RWPE2 (cell line): ENCODE measurements around the gene TSPAN33.

ENCODE experiments used
- ATAC-seq: fragments of 200-7000 bp; cut with Tn5 transposase; 3 replicates; pipeline ENCODE4 v1.9.1; 2021; ENCODE audit warnings: low read depth
- DNase-seq: peaks from one replicate; pipeline ENCODE4 v3.0.0-alpha.2; 2020; ENCODE audit warnings: low spot score
- H3K27ac ChIP-seq: fragments of 450-650 bp; 2 replicates; pipeline ENCODE4 v1.5.1; 2017; ENCODE audit warnings: mild to moderate bottlenecking; ENCODE audit not compliant: poor library complexity, severe bottlenecking
- H3K27me3 ChIP-seq: fragments of 250-450 bp; sonication (Bioruptor Pico); 2 replicates; pipeline ENCODE4 v1.5.1; 2021; ENCODE audit warnings: mild to moderate bottlenecking, moderate library complexity; ENCODE audit not compliant: insufficient read depth, poor library complexity, severe bottlenecking
- H3K36me3 ChIP-seq: fragments of 250-450 bp; sonication (Bioruptor Pico); 2 replicates; pipeline ENCODE4 v1.5.1; 2020; ENCODE audit warnings: low read depth, mild to moderate bottlenecking, moderate library complexity
- H3K4me1 ChIP-seq: fragments of 250-450 bp; sonication (Bioruptor Pico); 2 replicates; pipeline ENCODE4 v1.5.1; 2021; ENCODE audit warnings: mild to moderate bottlenecking, moderate library complexity; ENCODE audit not compliant: insufficient read depth, poor library complexity, severe bottlenecking
- H3K4me3 ChIP-seq: fragments of 250-450 bp; sonication (Bioruptor Pico); 2 replicates; pipeline ENCODE4 v1.5.1; 2021; ENCODE audit warnings: mild to moderate bottlenecking, moderate library complexity; ENCODE audit not compliant: severe bottlenecking
- H3K9me3 ChIP-seq: fragments of 250-450 bp; sonication (Bioruptor Pico); 2 replicates; pipeline ENCODE4 v1.5.1; 2021; ENCODE audit warnings: mild to moderate bottlenecking, moderate library complexity; ENCODE audit not compliant: severe bottlenecking
- CTCF ChIP-seq: fragments of 450-650 bp; IDR thresholded peaks from one replicate; pipeline ENCODE4 v1.5.1; 2017; ENCODE audit warnings: mild to moderate bottlenecking, moderate library complexity; ENCODE audit not compliant: poor library complexity, severe bottlenecking

The TSPAN33 gene

DNA sequence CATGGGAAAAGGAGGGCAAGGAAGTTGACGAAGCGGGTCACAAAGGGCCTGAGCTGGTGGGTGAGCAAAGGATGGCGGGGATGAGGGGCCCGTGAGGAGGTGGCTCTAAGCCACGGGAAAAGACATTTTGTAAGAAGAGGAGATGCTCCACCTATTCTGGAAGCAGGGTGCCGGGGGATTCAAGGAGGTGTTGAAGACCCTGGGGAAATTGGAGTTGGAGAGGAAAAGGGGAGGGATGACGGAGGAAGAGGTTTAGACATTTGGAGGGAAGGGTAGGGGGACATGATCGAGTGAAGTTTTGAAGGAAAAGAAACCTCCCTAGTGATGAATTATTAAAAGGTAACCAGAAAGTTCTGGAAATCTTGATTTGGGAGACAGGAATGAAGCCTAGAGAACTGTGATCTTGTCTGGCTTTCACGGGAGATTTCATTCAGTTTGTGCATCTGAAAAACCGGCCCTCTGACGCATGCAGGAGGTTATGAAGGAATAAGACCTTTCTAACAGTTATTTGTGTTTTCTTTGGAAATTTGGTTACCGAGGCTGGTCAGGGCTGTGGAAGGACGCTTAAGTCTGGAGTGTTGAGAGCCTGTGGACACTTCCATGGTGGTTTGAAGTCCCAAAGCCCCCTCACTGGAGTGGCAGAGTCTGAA is 45.3 kb downstream of the TSPAN33 start:
- no peak for TF ChIP-seq CTCF
- Histone ChIP-seq H3K27ac (no peak overlapping the region), H3K4me3 (peak overlapping the region; percentile 76), H3K4me1 (peaks cover 4% of the 10 kb centered on the region), H3K9me3 (no peaks in the 10 kb centered on the region), H3K27me3 (no peaks in the 10 kb centered on the region), H3K36me3 (no peaks in the 10 kb centered on the region)
- DNase-seq, result no peak
- ATAC-seq, result no peak

GRCh38 chr7:129191272-129191671 is 46.8 kb downstream of the TSPAN33 start:
- ATAC-seq, result no peak
- Histone ChIP-seq H3K9me3 (no peaks in the 10 kb centered on the region), H3K4me3 (no peak overlapping the region), H3K27ac (no peak overlapping the region), H3K27me3 (no peaks in the 10 kb centered on the region), H3K4me1 (no peaks in the 10 kb centered on the region), H3K36me3 (no peaks in the 10 kb centered on the region; the same call in 1 of the 2 replicates)
- no peak for DNase-seq
- no peak for TF ChIP-seq CTCF

DNA sequence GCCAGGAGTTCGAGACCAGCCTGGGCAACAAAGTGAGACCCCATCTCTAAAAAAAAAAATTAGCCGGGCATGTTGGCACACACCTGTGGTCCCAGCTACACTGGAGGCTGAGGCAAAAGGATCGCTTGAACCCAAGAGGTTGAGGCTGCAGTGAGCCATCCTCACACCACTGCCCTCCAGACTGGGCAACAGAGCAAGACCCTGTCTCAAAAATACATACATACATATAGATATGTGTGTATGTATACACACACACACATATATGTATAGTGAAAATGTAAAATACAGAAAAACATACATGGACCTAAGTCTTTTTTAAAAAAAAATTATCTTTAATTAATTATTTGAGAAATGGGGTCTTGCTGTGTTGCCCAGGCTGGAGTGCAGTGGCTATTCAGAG is 49.4 kb downstream of the TSPAN33 start:
- TF ChIP-seq CTCF, result no peak
- Histone ChIP-seq H3K27me3 (no peaks in the 10 kb centered on the region), H3K36me3 (no peaks in the 10 kb centered on the region; the same call in 1 of the 2 replicates), H3K9me3 (no peaks in the 10 kb centered on the region), H3K4me1 (no peaks in the 10 kb centered on the region), H3K27ac (no peak overlapping the region), H3K4me3 (no peak overlapping the region)
- DNase-seq, result no peak
- ATAC-seq, result no peak

DNA sequence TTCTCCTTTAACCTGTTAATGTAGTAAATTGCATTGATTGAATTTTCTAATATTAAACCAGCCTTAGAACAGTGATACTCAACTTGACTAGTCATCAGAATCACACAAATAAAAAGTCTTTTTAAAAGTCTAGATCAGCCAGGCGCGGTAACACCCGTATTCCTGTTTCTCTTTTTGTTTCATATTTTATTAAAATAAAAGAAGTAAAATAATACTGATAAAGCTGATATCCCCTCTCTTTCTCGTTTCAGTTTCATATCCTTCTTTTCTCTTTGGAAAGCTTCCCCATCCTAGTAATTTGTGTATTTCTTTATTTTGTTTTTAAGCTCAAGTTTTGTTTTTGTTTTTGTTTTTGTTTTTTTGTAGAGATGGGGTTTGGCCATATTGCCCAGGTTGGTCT is 53.3 kb downstream of the TSPAN33 start:
- ATAC-seq (no peak), DNase-seq (no peak)
- H3K36me3 ChIP-seq, result no peaks in the 10 kb centered on the region; the same call in 1 of the 2 replicates
- H3K4me3 ChIP-seq, result no peak overlapping the region
- H3K27me3 ChIP-seq, result no peaks in the 10 kb centered on the region
- H3K9me3 ChIP-seq, result no peaks in the 10 kb centered on the region
- no peak overlapping the region for H3K27ac ChIP-seq
- TF ChIP-seq CTCF, result no peak
- no peaks in the 10 kb centered on the region for H3K4me1 ChIP-seq

DNA sequence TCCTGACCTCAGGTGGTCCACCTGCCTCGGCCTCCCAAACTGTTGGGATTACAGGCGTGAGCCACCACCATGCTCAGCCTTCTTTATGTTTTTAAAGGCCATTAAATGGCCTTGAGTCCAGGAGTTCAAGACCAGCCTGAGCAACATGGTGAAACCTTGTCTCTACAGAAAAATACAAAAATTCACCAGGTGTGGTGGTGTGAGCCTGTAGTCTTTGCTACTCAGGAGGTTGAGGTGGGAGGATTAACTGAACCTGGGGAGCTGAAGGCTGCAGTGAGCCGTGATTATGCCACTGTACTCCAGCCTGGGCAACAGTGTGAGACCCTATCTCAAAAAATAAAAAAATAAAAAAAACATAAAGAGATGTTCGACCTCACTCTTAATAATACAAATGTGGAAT is 54.9 kb downstream of the TSPAN33 start:
- ATAC-seq, result no peak
- Histone ChIP-seq H3K9me3 (no peaks in the 10 kb centered on the region), H3K36me3 (no peaks in the 10 kb centered on the region; the same call in 1 of the 2 replicates), H3K4me1 (no peaks in the 10 kb centered on the region), H3K4me3 (no peak overlapping the region), H3K27me3 (no peaks in the 10 kb centered on the region), H3K27ac (no peak overlapping the region)
- DNase-seq, result no peak
- no peak for TF ChIP-seq CTCF
